Lower lobe of right lung (tissue), 2 donors: ENCODE results near the gene MTCL1. TPM values are rescaled to one million over a fixed set of nuclear protein-coding genes. Genes with fewer than 3 reads are reported as not detected.

Experiments
- ATAC-seq, 2 donors: fragments of 200-7000 bp; cut with Tn5 transposase; one replicate each; pipeline ENCODE4 v1.9.1; 2020 to 2022; ENCODE audit warnings: mild to moderate bottlenecking in 2 of 2, moderate library complexity in 2 of 2
- DNase-seq: peaks from one replicate; pipeline ENCODE4 v3.0.0-alpha.2; 2020
- H3K27ac ChIP-seq: fragments of 200-600 bp; one replicate; pipeline ENCODE4 v1.8.0; 2022
- H3K27me3 ChIP-seq: fragments of 200-600 bp; one replicate; pipeline ENCODE4 v1.8.0; 2022; ENCODE audit warnings: low read depth
- H3K36me3 ChIP-seq: fragments of 200-600 bp; one replicate; pipeline ENCODE4 v1.8.0; 2022; ENCODE audit warnings: mild to moderate bottlenecking
- H3K4me1 ChIP-seq: fragments of 200-600 bp; one replicate; pipeline ENCODE4 v1.8.0; 2022
- H3K4me3 ChIP-seq: fragments of 200-600 bp; one replicate; pipeline ENCODE4 v1.8.0; 2022; ENCODE audit warnings: mild to moderate bottlenecking
- H3K9me3 ChIP-seq: fragments of 200-600 bp; one replicate; pipeline ENCODE4 v1.8.0; 2022
- CTCF ChIP-seq: fragments of 200-600 bp; IDR thresholded peaks from one replicate; pipeline ENCODE4 v1.8.0; 2022; ENCODE audit warnings: antibody characterized with exemption, mild to moderate bottlenecking
- intact Hi-C: fragments of 100-400 bp; cut with DNase I; formaldehyde crosslinking; loops from one replicate; pipeline ENCODE4 v1.11.0; 2022
- total RNA-seq: library from RNA; stranded (reverse); fragmentation: NEBNext Ultra II Directional; extraction: Animal tissue kit (Norgen Biotek cat#: 25700); gene quantifications from one replicate; pipeline ENCODE4 v1.2.1, GENCODE V29; 2021
- donor health status: DM: no; HTN: yes; CAD: no; lungs with severe emphysema.

The MTCL1 gene
- total RNA-seq, 1 donor from 2014 or later, result 7.9 TPM

- ATAC-seq, result peak; percentile 48 to 58
- no peak for TF ChIP-seq CTCF
- Histone ChIP-seq H3K36me3 (no peaks in the 10 kb centered on the region), H3K27me3 (no peaks in the 10 kb centered on the region), H3K9me3 (no peaks in the 10 kb centered on the region), H3K27ac (no peak overlapping the region), H3K4me1 (peaks cover 7% of the 10 kb centered on the region), H3K4me3 (no peak overlapping the region)
- intact Hi-C loops, result no loop called here
- no peak for DNase-seq
These were observed 130.2 kb downstream of the MTCL1 start for GRCh38 chr18:8835521-8835953.

GRCh38 chr18:8839281-8839680 lies 133.9 kb downstream of the MTCL1 start:
- Histone ChIP-seq H3K27me3 (no peaks in the 10 kb centered on the region), H3K36me3 (no peaks in the 10 kb centered on the region), H3K4me3 (no peak overlapping the region), H3K9me3 (no peaks in the 10 kb centered on the region), H3K4me1 (peaks cover 7% of the 10 kb centered on the region), H3K27ac (no peak overlapping the region)
- peak; percentile 50 to 61 for ATAC-seq
- intact Hi-C loops, result no loop called here
- TF ChIP-seq CTCF, result no peak
- peak; percentile 60 for DNase-seq

- no peak for DNase-seq
- no peaks in the 10 kb centered on the region for H3K27me3 ChIP-seq
- ATAC-seq, result peak; percentile 32 to 54
- no peak for TF ChIP-seq CTCF
- H3K4me3 ChIP-seq, result no peak overlapping the region
- H3K4me1 ChIP-seq, result no peaks in the 10 kb centered on the region
- no peak overlapping the region for H3K27ac ChIP-seq
- no peaks in the 10 kb centered on the region for H3K36me3 ChIP-seq
- intact Hi-C loops, result no loop called here
- no peaks in the 10 kb centered on the region for H3K9me3 ChIP-seq
These were observed 136.6 kb downstream of the MTCL1 start for GRCh38 chr18:8841781-8842485.

- Histone ChIP-seq H3K4me1 (peaks cover 1% of the 10 kb centered on the region), H3K27ac (no peak overlapping the region), H3K36me3 (no peaks in the 10 kb centered on the region), H3K9me3 (no peaks in the 10 kb centered on the region), H3K27me3 (no peaks in the 10 kb centered on the region), H3K4me3 (no peak overlapping the region)
- DNase-seq (no peak), ATAC-seq (no peak)
- TF ChIP-seq CTCF, result no peak
- intact Hi-C loops, result no loop called here
These were observed 137.2 kb downstream of the MTCL1 start for GRCh38 chr18:8842506-8842905.

- no peak for TF ChIP-seq CTCF
- Histone ChIP-seq H3K9me3 (no peaks in the 10 kb centered on the region), H3K36me3 (no peaks in the 10 kb centered on the region), H3K4me3 (no peak overlapping the region), H3K27me3 (no peaks in the 10 kb centered on the region), H3K4me1 (peaks cover 3% of the 10 kb centered on the region), H3K27ac (no peak overlapping the region)
- DNase-seq (no peak), ATAC-seq (no peak)
- intact Hi-C loops, result no loop called here
These were observed 137.6 kb downstream of the MTCL1 start for GRCh38 chr18:8843005-8843404.
